ENCODE measurements around the gene CGRRF1.

The CGRRF1 gene

GRCh38 chr14:54584097-54584496, 74.4 kb downstream of the CGRRF1 start:
- Histone ChIP-seq H3K27me3 (ENCODE audit: control insufficient read depth in 2 of 2, insufficient read depth in 2 of 2, low read length in 2 of 2) (no peaks in the 10 kb centered on the region), H3K4me3 (ENCODE audit: low read length in 2 of 2) (no peak overlapping the region), H3K27ac (ENCODE audit: low read depth in 2 of 2, low read length in 2 of 2) (no peak overlapping the region), H3K9me3 (ENCODE audit: control insufficient read depth in 2 of 2, low read length in 2 of 2) (no peaks in the 10 kb centered on the region), H3K4me1 (ENCODE audit: control insufficient read depth in 2 of 2, insufficient read depth in 2 of 2, low read length in 2 of 2) (no peaks in the 10 kb centered on the region), H3K9ac (ENCODE audit: low read depth in 1 of 2, low read length in 2 of 2) (no peak overlapping the region), H3K36me3 (ENCODE audit: control insufficient read depth in 2 of 2, insufficient read depth in 2 of 2, low read length in 2 of 2) (no peaks in the 10 kb centered on the region)

- Histone ChIP-seq H3K4me1 (ENCODE audit: control insufficient read depth in 2 of 2, insufficient read depth in 2 of 2, low read length in 2 of 2) (no peaks in the 10 kb centered on the region), H3K27ac (ENCODE audit: low read depth in 2 of 2, low read length in 2 of 2) (no peak overlapping the region), H3K27me3 (ENCODE audit: control insufficient read depth in 2 of 2, insufficient read depth in 2 of 2, low read length in 2 of 2) (no peaks in the 10 kb centered on the region), H3K9ac (ENCODE audit: low read depth in 1 of 2, low read length in 2 of 2) (no peak overlapping the region), H3K4me3 (ENCODE audit: low read length in 2 of 2) (no peak overlapping the region), H3K9me3 (ENCODE audit: control insufficient read depth in 2 of 2, low read length in 2 of 2) (no peaks in the 10 kb centered on the region), H3K36me3 (ENCODE audit: control insufficient read depth in 2 of 2, insufficient read depth in 2 of 2, low read length in 2 of 2) (no peaks in the 10 kb centered on the region)
Observed at GRCh38 chr14:54585214-54585613, 75.5 kb downstream of the CGRRF1 start.
